Endothelial cell of umbilical vein (primary cell): ENCODE data around the gene TMEM120A.

Experiments
- POLR2A ChIP-seq: IDR thresholded peaks from 2 replicates; pipeline ENCODE4 v1.6.1; 2012; ENCODE audit warnings: low read depth, mild to moderate bottlenecking, control low read depth, low read length
- TF ChIP-seq, protein P1 (sequence below), 2 donors: IDR thresholded peaks; 1 replicate in 1 of 2; 2 replicates in 1 of 2; pipeline ENCODE4 v1.5.1; 2011; ENCODE audit warnings: low read length in 2 of 2, mild to moderate bottlenecking in 2 of 2, moderate library complexity in 2 of 2, control low read depth in 1 of 2, inconsistent platforms in 1 of 2, low read depth in 1 of 2; ENCODE audit not compliant: insufficient read depth in 1 of 2; ENCODE audit errors: extremely low read depth in 1 of 2
- TF ChIP-seq, protein P2 (sequence below): IDR thresholded peaks from 2 replicates; pipeline ENCODE4 v1.6.1; 2011; ENCODE audit not compliant: insufficient read depth, insufficient read length

DNA sequence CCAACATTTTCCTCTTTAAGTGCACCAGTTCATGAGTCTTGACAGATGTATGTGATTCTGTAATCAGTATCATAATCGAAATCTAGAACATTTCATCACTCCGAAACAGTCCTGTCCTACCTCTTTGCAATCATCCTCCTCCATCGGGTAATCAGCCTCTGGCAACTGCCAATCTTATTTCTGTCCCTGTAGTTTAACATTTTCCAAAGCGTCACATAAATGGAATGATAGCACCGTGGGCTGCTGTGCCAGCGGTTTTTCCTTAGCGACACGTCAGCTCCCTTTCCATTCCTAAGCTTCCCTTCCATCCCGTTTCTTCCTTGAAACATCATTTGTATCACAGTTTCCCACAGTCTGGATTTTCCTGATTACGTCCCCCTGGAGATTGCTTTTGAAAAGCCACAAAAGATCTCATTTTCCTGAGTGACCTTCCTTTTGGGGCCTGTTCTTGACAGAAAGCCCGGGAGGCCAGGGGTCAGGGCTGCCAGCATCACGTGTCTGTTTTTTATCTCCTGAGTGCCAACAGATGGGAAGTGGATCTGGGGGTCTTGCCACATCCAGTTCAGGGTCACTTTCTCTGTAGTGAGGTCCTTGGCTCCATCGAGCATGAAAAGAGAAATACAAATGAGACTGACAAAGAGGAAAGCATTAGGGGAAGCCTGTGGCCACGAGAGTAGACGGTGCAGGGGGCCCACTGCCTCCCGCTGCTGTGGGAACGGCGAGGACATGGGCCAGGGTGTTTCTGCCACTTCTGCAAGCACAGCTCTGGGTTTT, 31.6 kb downstream of the TMEM120A start:
- TF ChIP-seq, protein P1, sequence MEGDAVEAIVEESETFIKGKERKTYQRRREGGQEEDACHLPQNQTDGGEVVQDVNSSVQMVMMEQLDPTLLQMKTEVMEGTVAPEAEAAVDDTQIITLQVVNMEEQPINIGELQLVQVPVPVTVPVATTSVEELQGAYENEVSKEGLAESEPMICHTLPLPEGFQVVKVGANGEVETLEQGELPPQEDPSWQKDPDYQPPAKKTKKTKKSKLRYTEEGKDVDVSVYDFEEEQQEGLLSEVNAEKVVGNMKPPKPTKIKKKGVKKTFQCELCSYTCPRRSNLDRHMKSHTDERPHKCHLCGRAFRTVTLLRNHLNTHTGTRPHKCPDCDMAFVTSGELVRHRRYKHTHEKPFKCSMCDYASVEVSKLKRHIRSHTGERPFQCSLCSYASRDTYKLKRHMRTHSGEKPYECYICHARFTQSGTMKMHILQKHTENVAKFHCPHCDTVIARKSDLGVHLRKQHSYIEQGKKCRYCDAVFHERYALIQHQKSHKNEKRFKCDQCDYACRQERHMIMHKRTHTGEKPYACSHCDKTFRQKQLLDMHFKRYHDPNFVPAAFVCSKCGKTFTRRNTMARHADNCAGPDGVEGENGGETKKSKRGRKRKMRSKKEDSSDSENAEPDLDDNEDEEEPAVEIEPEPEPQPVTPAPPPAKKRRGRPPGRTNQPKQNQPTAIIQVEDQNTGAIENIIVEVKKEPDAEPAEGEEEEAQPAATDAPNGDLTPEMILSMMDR (IDR thresholded peaks at IDR 0.05; ENCODE audit: extremely low read depth in 1 of 2, insufficient read depth in 1 of 2, low read depth in 1 of 2, low read length in 2 of 2): no peak
- TF ChIP-seq, protein P2, sequence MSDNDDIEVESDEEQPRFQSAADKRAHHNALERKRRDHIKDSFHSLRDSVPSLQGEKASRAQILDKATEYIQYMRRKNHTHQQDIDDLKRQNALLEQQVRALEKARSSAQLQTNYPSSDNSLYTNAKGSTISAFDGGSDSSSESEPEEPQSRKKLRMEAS: no peak
- TF ChIP-seq POLR2A: no peak
